Umbilical cord (tissue), 2 donors: ENCODE measurements around the gene CHD5. TPM values are rescaled to one million over a fixed set of nuclear protein-coding genes. Genes with fewer than 3 reads are reported as not detected.

Experiments used
- DNase-seq: peaks from one replicate; pipeline ENCODE4 v3.0.0-alpha.2; 2015; ENCODE audit warnings: low spot score
- total RNA-seq: library from RNA; depleted of rRNA; stranded (reverse); fragments of >200 nt; gene quantifications from one replicate; pipeline ENCODE4 v1.2.3, GENCODE V29; 2014; ENCODE audit warnings: low replicate concordance; ENCODE audit not compliant: insufficient read depth

The CHD5 gene
- total RNA-seq, 1 donor from 2014 or later: 2.4 TPM

DNA sequence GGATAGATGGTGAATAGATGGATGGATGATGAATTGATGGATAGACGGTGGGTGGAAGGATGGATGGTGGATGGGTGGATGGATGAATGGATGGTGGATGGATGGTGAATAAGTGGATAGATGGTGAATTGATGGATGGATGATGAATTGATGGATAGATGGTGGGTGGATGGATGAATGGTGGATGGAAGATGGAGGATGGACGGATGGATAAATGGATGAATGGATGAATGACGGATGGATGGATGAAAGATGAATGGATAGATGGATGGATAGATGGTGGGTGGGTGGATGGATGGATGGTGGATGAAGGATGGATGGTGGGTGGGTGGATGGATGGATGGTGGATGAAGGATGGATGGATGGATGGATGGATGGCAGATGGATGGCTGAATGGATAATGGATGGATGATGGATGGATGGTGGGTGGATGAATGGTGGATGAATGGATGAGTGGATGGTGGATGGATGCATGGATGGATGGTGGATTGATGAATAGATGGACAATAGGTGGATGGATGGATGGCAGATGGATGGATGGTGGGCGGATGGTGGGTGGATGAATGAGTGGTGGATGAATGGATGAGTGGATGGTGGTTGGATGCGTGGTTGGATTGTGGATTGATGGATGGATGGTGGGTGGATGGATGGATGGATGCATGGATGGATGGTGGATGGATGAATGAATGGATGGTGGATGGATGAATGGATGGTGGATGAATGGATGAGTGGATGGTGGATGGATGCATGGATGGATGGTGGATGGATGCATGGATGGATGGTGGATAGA is 5.3 kb downstream of the CHD5 start:
- DNase-seq: no peak

DNA sequence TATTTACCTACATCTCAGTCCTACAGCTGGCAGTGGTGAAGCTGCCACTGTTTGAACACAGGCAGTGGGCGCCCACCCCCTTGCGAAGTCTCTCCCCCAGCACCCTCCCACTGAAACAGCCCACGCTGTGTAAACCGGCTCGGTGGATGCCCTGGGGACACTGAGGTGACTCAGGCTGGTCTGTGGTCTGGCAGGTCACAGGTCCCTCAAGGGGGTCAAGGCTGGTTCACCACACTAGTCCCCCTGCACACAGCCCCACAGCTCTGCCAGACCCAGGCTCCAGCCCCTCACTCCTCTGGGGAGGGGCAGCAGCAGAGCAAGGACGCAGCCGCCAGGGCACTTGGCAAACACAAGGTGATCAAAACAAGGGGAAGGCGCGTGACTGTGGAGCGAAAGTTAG is 7.6 kb downstream of the CHD5 start:
- DNase-seq: no peak

DNA sequence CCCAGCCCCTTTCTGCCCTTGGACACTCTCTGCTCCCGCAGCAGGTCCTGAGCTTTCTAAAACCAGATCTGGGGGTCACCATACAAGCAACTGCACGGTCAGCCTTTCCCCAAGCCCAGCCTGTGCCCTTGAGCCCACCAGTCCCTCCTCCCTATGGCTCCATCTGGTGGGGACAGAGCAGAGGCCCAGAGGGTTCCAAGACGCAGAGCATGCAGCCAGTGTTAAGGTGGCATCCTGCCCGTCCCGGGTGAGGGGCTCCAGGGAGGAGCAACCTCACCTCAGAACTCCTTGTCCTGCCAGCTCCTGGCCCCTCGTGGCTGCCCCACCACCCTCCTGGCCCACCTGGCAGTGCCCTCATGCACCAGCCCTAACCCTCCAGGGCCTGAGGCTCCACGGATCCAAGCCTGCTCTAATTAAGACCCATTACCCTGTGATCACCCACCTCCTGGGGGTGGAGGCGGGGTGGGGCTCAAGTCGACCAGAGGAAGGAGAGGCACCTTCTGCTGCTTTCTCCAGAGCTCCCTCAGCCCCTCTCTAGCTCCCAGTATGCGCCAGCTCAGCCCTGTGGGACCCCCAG is 8.5 kb downstream of the CHD5 start:
- DNase-seq: no peak

GRCh38 chr1:6170742-6171201 is 9.3 kb downstream of the CHD5 start:
- no peak for DNase-seq

GRCh38 chr1:6170116-6170741 is 9.9 kb downstream of the CHD5 start:
- no peak for DNase-seq

DNA sequence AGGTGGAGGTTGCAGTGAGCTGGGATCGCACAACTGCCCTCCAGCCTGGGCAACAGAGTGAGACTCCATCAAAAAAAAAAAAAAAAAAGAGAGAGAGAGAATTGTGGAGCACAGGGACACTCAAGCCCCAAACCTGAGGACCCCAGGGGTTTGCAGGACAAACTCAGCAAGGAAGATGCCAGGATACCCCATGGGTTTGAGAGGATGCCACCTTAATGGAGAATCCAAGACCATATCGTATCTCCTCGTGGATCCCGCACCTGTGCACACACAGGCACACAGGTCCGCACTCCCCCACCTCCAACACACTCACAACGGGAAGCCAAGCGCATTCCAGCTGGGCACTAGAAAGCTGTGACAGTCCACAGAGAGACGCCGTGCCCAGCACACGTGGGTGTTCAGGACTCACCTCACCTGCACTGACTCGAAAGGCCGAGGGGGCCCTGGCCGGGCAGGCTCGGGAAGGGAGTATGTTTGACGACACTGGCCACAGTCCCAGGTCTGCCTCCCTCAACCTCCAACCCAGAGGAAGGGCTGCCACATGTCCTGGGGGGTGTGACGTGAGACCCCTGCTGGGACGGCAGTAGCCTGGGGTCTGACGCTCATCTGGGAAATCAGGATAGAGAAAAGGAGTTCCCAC is 11.1 kb downstream of the CHD5 start:
- DNase-seq: no peak

- DNase-seq: no peak
These were observed 12.5 kb downstream of the CHD5 start for GRCh38 chr1:6167391-6168303.

DNA sequence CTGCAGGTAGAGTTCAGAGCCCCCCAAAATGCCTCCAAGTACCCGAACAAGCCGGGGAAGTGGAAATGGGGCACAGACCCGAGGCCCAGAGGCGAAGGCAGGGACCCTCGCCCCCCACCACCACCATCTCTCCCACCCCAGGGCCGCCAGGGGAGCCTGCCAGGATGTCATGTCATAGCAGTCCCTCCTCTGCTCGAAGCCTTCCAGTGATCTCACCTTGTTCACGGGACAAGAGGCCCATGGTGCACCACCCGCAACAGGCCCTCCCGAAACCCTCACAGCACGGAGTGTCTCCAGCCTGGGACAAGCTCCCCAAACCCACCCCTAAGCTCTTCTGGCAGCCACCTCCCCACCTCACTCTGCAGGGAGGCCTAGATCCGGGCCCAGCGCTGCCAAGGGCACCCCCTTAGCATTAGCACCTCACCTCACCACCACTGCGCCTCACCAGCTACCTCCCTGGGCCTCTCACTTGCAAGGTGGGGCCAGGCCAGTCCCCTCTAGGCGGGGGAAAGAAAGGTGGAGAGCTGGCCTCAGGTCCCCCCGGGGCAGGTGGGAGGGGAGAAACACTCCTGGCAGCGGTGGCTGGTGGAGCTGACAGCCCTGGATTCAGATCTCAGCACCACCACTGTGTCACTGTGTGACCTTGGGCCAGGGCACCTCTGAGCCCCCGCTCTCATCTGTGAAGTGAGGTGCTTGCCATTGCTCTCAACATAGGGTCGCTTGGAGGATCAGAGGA is 13.3 kb downstream of the CHD5 start:
- no peak for DNase-seq

- no peak for DNase-seq
These were observed 13.9 kb downstream of the CHD5 start for GRCh38 chr1:6166221-6166620.

DNA sequence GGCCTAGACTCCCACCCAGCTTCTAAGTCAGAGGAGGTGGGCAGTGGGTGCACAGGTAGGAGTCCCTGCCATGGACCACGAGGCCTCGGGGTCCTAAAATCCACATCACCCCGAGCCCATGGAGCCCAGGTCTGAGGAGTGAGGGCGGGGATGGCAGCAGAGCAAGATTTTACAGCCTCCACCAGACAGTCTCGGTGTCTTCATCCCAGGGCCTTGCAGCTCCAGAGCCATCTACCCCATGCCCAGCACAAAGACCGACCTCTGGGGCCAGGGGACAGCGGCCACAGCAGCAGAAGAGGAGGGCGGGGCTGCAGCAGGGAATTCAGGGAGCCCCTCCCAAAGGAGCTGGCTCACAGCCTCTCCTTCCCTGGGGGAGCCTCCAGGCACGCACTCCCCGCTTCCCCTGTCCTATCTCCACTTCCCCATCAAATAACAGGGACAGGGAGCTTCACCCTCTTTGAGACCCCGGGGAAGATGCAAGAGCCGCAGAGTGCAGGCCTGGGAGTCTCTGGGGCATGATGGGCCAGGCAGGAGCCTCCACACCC is 14.6 kb downstream of the CHD5 start:
- DNase-seq: no peak

- DNase-seq: no peak
These were observed 15.1 kb downstream of the CHD5 start for GRCh38 chr1:6165027-6165426.

- DNase-seq: no peak
These were observed 16.0 kb downstream of the CHD5 start for GRCh38 chr1:6163973-6164617.

- DNase-seq: no peak
These were observed 16.7 kb downstream of the CHD5 start for GRCh38 chr1:6163191-6163972.

DNA sequence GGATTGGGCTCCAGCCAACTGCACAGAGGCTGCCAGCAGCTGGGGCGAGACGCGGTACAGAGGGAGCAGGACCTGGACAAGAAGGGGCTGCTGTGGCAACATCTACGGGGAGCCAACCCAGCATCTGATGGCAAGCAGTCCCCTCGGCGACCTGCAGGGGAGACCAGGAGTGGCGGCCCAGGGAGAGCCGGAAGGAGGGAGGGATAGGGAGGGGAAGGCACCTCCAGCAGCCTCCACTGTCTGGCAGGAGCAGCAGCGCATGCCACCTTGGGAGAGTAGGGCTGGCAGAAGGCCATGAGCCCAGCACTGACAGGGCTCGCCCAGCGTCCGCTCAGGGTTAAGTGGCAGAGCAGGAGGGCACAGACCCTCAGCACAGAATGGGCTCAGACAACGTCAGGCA is 17.3 kb downstream of the CHD5 start:
- no peak for DNase-seq

GRCh38 chr1:6162341-6162740 is 17.8 kb downstream of the CHD5 start:
- DNase-seq: no peak

GRCh38 chr1:6158181-6158580 is 21.9 kb downstream of the CHD5 start:
- DNase-seq: no peak

DNA sequence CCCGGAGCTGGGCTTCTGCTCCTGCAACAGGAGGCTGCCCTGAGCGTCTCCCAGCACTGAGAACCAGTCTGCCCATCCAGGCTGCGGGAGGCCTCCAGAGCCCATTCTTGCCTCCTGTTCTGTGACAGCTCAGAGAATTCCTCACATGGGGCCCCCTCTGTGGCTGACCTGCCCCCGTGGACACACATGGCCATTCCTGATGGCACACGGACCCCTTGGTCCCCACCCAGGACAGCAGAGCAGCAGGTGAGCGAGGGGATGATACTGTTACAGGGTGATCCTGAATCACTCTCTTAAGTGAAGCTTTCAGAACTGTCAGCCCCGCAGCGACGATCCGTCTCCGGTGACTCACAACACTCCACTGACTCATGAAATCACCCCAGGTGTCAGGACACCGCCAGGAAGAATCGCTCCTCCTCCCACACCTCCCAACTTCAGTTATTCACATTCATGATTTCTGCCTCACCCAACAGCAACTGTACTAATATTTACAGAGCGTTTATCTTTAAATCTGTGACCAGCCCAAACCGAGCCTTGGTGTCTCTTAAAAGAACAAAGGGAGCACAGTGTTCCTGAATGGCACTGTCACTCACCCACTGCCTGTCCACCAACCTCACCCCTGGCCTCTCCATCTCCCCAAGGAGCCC is 22.5 kb downstream of the CHD5 start:
- DNase-seq: no peak

DNA sequence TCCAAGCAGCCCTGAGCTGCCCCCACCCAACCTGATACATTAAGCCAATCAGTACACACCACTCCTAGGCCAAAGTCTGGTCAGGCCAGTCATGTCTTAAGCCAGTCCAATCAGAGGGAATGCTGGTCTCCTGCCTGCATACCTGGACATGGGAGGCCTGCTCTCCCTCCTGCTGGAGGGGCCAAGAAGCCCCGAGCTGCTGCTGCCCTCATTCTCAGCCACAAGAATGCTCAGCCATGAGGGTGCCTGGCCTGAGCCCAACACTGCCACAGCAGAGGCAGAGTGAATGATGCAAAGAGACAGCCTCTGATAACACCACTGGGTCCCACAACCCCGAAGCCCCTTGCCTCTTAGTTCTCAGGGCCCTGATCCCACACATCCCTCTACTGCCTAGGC is 23.0 kb downstream of the CHD5 start:
- no peak for DNase-seq
